ENCODE measurements around the gene NPIPA5. TPM values are rescaled to one million over a fixed set of nuclear protein-coding genes. Genes with fewer than 3 reads are reported as not detected.
"Not testable (repeated sequence)": the region's sequence is repeated elsewhere in the genome, so short reads cannot be mapped to it uniquely, and the experiment has no call there.

NPIPA5 gene
- total and polyA plus RNA-seq, 2 of the 13 experiments (the other 11 are each of a cell fraction or from before 2014, with no cell fraction given), result 9.7 to 21.5 TPM

- TF ChIP-seq ATF5 (CRISPR knock-in tag; IDR thresholded peaks at IDR 0.05; ENCODE audit: low read depth), result 0 out of 2 replicates have a peak, but pooled peaks have one; percentile 70
- TF ChIP-seq ZNF709 (CRISPR knock-in tag; IDR thresholded peaks at IDR 0.05), result peak; percentile 85
- TF ChIP-seq ZKSCAN8 (CRISPR knock-in tag; IDR thresholded peaks at IDR 0.05; ENCODE audit: borderline replicate concordance), result 0 out of 2 replicates have a peak, but pooled peaks have one; percentile 56
- peak; percentile 98 for TF ChIP-seq EEA1 (CRISPR knock-in tag; IDR thresholded peaks at IDR 0.05; ENCODE audit: borderline replicate concordance)
- TF ChIP-seq ZHX2 (IDR thresholded peaks at IDR 0.05; ENCODE audit: low read depth), result 0 out of 2 replicates have a peak, but pooled peaks have one; percentile 22
- peak; percentile 78; the same call in 1 of the 2 replicates for TF ChIP-seq ZHX2 (CRISPR knock-in tag; IDR thresholded peaks at IDR 0.05; ENCODE audit: borderline replicate concordance)
- peak; percentile 96; the same call in 1 of the 2 replicates for TF ChIP-seq MTF2 (CRISPR knock-in tag; IDR thresholded peaks at IDR 0.05; ENCODE audit: borderline replicate concordance)
- TF ChIP-seq SMAD3 (CRISPR knock-in tag; IDR thresholded peaks at IDR 0.05), result 0 out of 2 replicates have a peak, but pooled peaks have one; percentile 35
- TF ChIP-seq ZNF580 (CRISPR knock-in tag; IDR thresholded peaks at IDR 0.05; ENCODE audit: borderline replicate concordance, low read depth), result 0 out of 2 replicates have a peak, but pooled peaks have one; percentile 17
- TF ChIP-seq ZSCAN31 (CRISPR knock-in tag; IDR thresholded peaks at IDR 0.05; ENCODE audit: low read depth), result 0 out of 2 replicates have a peak, but pooled peaks have one; percentile 54
- TF ChIP-seq SRY (CRISPR knock-in tag; IDR thresholded peaks at IDR 0.05), result peak; percentile 98
- peak; percentile 78 for TF ChIP-seq ZNF431 (CRISPR knock-in tag; IDR thresholded peaks at IDR 0.05; ENCODE audit: borderline replicate concordance, low read depth)
- TF ChIP-seq ZBTB34 (CRISPR knock-in tag; IDR thresholded peaks at IDR 0.05), result peak; percentile 48; the same call in 1 of the 2 replicates
- peak; percentile 26; the same call in 1 of the 2 replicates for TF ChIP-seq ETV5 (CRISPR knock-in tag; IDR thresholded peaks at IDR 0.05; ENCODE audit: borderline replicate concordance)
- TF ChIP-seq JUN (CRISPR knock-in tag; IDR thresholded peaks at IDR 0.05), result peak; percentile 80; the same call in 1 of the 2 replicates
- peak; percentile 96; the same call in 1 of the 2 replicates for TF ChIP-seq ZNF446 (CRISPR knock-in tag; IDR thresholded peaks at IDR 0.05)
- 0 out of 2 replicates have a peak, but pooled peaks have one; percentile 37 for TF ChIP-seq HOXD1 (CRISPR knock-in tag; IDR thresholded peaks at IDR 0.05)
- TF ChIP-seq NR2F6 (IDR thresholded peaks at IDR 0.05), result not testable (repeated sequence)
- 0 out of 2 replicates have a peak, but pooled peaks have one; percentile 3 for TF ChIP-seq NR2F6 (CRISPR knock-in tag; IDR thresholded peaks at IDR 0.05)
Observed at GRCh38 chr16:15395631-15396508, 17.8 kb upstream of the NPIPA5 start, which contains the start of gene MPV17L (continued).

All from HepG2 (cell line).